GM18870 (cell line): Measurements from ENCODE around the gene SLC26A8.
"Not testable (repeated sequence)": the region's sequence is repeated elsewhere in the genome, so short reads cannot be mapped to it uniquely, and the experiment has no call there.

ENCODE experiments used
- ATAC-seq: cut with Tn5 transposase; IDR thresholded peaks from one replicate; pipeline ENCODE4 v1.9.1; 2021; ENCODE audit warnings: moderate library complexity; ENCODE audit not compliant: unreplicated experiment

SLC26A8 gene

DNA sequence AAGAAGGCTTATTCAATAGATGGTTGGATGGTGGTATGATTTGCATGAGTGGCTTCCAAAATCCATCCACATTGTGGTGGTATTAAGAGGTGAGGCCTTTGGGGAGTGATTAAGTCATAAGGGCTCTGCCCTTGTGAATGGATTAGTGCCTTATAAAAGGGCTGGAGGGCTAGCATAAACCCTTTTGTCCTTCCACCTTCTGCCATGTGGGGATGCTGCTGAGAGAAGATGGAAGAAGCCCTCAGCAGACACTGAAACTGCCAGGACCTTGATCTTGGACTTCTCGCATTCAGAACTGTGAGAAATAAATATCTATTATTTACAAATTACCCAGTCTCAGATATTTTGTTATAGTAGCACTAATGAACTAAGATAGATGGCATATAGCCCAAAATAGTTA lies 75.7 kb downstream of the SLC26A8 start:
- ATAC-seq: no peak

- ATAC-seq: no peak
Measured at GRCh38 chr6:35945650-35946025, 78.8 kb downstream of the SLC26A8 start.

- no peak for ATAC-seq
Measured at GRCh38 chr6:35943390-35943789, 81.1 kb downstream of the SLC26A8 start.

DNA sequence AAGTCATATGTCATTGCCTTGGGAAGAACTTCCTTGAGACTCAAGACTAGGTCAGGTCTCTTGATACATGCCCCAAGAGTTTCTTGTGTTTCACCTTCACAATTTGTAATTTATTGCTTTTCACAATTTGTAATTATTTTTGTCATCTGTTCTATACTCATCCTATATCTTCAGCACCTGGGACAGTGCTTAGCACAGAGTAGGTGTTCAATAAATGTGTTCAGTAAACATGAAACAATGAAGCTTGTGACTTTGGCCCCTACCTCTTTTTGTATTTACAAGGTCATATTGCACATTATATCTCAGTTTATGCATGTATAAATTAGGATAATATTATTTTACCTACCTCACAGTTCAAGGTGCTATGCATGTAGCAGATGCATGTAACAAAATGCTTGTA lies 82.1 kb downstream of the SLC26A8 start:
- no peak for ATAC-seq

- ATAC-seq: not testable (repeated sequence)
Measured at GRCh38 chr6:35941170-35941569, 83.3 kb downstream of the SLC26A8 start.

- not testable (repeated sequence) for ATAC-seq
Measured at GRCh38 chr6:35940014-35940413, 84.4 kb downstream of the SLC26A8 start.

DNA sequence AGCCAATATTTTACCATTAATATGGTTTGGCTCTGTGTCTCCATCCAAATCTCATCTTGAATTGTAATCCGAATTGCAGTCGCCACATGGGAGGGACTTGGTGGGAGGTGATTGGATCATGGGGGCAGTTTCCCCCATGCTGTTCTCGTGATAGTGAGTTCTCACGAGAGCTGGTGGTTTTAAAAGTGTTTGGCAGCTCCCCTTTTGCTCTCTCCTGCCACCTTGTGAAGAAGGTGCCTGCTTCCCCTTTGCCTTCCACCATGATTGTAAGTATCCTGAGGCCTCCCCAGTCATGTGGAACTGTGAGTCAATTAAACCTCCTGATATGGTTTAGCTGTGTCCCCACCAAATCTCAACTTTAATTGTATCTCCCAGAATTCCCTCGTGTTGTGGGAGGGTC lies 85.2 kb downstream of the SLC26A8 start:
- not testable (repeated sequence) for ATAC-seq

DNA sequence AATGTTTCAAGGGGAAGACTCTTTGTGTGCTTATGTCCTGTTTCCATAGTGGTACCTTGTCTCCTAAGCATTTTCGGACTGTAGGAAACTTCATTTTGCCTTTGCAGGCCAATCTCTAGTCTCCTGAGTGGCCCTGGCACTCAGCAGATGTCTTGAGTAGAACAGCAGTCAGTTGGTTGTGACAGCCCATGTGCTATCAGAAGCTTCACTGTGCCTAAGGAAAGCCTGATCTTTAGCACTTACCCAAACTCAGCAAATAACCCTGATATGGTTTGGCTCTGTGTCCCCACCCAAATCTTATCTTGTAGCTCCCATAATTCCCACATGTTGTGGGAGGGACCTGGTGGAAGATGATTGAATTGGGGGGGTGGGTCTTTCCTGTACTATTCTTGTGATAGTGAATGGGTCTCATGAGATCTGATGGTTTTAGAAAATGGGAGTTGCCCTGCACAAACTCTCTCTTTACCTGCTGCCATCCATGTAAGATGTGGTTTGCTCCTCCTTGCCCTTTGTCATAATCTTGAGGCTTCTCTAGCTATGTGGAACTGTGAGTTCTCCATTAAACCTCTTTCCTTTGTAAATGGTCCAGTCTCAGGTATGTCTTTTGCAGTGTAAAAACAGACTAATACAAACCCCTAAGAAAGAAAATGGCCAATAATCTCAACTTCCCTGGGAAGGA lies 87.6 kb downstream of the SLC26A8 start:
- no peak for ATAC-seq

GRCh38 chr6:35935469-35935868 lies 89.0 kb downstream of the SLC26A8 start:
- ATAC-seq: no peak

DNA sequence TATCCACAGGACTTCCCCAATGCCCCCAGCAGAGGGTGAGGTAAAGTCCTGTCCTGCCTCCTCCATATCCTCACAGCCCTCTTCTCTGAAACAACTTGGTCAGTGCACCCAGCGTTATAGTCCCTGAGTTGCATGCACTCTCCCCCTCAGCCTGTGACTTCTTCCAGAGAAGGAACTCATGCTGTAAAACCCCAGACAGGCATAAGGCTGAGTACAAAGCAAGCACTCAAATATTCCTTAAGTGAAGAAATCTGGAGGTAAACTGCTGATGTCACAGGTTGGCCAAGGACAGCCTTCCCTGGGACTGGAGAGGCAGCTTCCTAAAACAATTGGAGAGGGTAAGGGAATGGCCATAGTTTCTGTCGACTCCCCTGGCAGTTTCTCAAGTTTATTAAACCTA lies 90.6 kb downstream of the SLC26A8 start:
- ATAC-seq: no peak

GRCh38 chr6:35931873-35932272 lies 92.6 kb downstream of the SLC26A8 start:
- not testable (repeated sequence) for ATAC-seq

- no peak for ATAC-seq
Measured at GRCh38 chr6:35931120-35931561, 93.3 kb downstream of the SLC26A8 start.

GRCh38 chr6:35929601-35930000 lies 94.8 kb downstream of the SLC26A8 start:
- ATAC-seq: no peak

DNA sequence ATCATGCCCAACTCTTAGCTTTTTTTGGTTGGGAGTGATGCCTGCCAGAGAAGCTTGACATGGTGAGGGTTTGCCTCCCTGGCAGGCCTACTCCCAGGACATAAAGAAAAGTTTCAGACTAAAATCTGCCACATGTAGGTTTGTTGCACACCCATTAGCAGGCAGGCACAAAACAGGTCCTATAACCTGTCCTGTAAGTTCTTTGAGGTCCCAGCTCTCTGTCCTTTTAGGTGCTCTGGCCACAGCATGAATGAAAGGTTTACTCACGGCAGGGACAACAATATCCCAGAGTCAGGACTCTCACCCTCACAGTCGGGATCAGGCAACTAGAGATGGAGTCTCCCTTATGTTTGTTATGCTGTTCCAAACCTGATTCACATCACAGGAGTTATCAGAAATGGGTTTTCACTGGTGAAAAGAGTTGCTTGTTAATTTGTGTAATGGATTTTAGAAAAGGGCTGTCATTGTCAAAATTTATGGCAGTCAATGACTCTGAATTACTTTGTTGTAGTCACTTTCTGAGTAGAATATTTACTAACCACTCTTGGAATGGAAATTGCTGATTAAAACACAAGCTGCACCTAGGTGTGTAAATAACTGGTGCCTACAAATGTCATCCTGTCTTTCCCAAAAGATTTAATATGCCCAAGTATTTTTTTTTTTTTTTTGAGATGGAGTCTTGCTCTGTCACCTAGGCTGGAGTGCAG lies 97.8 kb downstream of the SLC26A8 start:
- no peak for ATAC-seq

- ATAC-seq: no peak
Measured at GRCh38 chr6:35925961-35926360, 98.5 kb downstream of the SLC26A8 start.

- ATAC-seq: no peak
Measured at GRCh38 chr6:35924146-35924545, 100.3 kb downstream of the SLC26A8 start.

- no peak for ATAC-seq
Measured at GRCh38 chr6:35922139-35922554, 102.3 kb downstream of the SLC26A8 start.

GRCh38 chr6:35920793-35921732 lies 103.4 kb downstream of the SLC26A8 start, which contains the start of gene SRPK1:
SRPK1 (minus strand) TSS chr6:35921098; CDS start chr6:35921056, 42 bp downstream.
- peak; percentile 40 for ATAC-seq

- ATAC-seq: no peak
Measured at GRCh38 chr6:35919827-35920751, 104.4 kb downstream of the SLC26A8 start.
